ENCODE data around the gene SPDYE1. TPM values are rescaled to one million over a fixed set of nuclear protein-coding genes. Genes with fewer than 3 reads are reported as not detected.

Gene SPDYE1
- not detected in 2 replicates for total RNA-seq

GRCh38 chr7:43997532-43997931 lies at the start of gene SPDYE1:
SPDYE1 (plus strand) TSS chr7:43997897; CDS start chr7:43999950, 2,053 bp downstream.

GRCh38 chr7:44044315-44045225 lies 46.9 kb downstream of the SPDYE1 start, which contains the start of gene DBNL:
DBNL (plus strand) TSS chr7:44044702; CDS start chr7:44044738, 36 bp downstream.

Other genes with a start within 250 kb of the SPDYE1 start
- 29.2 and 31.6 TPM in 2 replicates for gene BLVRA, start 239.2 kb upstream of the SPDYE1 start, total RNA-seq
- gene MRPS24, start 128.4 kb upstream of the SPDYE1 start, total RNA-seq, result 91.7 and 98.7 TPM in 2 replicates
- gene URGCP, start 91.3 kb upstream of the SPDYE1 start, total RNA-seq, result 20.0 and 24.1 TPM in 2 replicates
- 7.6 and 9.1 TPM in 2 replicates for gene UBE2D4, start 71.5 kb upstream of the SPDYE1 start, total RNA-seq
- 141 and 154 TPM in 2 replicates for gene DBNL, start 46.8 kb downstream of the SPDYE1 start, total RNA-seq
- gene PGAM2, start 67.7 kb downstream of the SPDYE1 start, total RNA-seq, result 1.3 TPM in 1 of 2 replicates, not detected in the other
- 15.9 and 18.8 TPM in 2 replicates for gene POLM, start 84.6 kb downstream of the SPDYE1 start, total RNA-seq
- gene AEBP1, start 106.4 kb downstream of the SPDYE1 start, total RNA-seq, result 28.5 and 75.8 TPM in 2 replicates
- gene POLD2, start 125.7 kb downstream of the SPDYE1 start, total RNA-seq, result 69.1 and 105 TPM in 2 replicates
- not detected in 2 replicates for gene MYL7, start 143.4 kb downstream of the SPDYE1 start, total RNA-seq
- gene GCK, start 191.5 kb downstream of the SPDYE1 start, total RNA-seq, result 0.81 TPM in 1 of 2 replicates, not detected in the other
- 100 and 109 TPM in 2 replicates for gene YKT6, start 203.1 kb downstream of the SPDYE1 start, total RNA-seq

Measured in cardiac atrium fibroblast (primary cell).